Stimulated activated CD4-positive, alpha-beta T cell treated with anti-CD3 and anti-CD28 coated beads, TNF-alpha, amount 100 ng/mL, for 24 hours (primary cell): Measurements from ENCODE around the gene IDH3B.
A peak's percentile ranks its signal among the peaks of the same experiment; 100 is the strongest.

Experiments
- DNase-seq, 3 experiments: peaks; one replicate each; pipeline ENCODE4 v3.0.0-alpha.2; 2020; ENCODE audit warnings: low read depth in 3 of 3

The IDH3B gene

DNA sequence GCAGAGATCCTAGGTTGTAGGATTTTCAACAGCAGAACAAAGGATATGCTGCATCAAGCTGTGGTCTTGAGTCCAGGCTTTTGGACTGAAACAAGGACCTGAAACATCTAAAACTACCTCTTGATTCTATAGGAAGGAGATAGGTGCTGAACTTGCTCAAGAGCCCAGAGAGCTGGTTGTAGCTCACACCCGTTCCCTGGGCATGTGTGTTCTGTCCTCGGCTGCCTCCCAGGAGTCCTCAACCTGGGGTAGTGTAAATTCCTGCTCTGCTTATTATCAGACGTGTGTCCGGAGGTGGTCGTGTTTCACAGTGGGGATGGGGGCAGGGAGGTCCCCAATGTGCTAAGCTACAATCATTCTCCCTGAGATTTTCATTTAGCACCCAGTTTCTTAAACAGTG lies 6.8 kb downstream of the IDH3B start:
- DNase-seq, result no peak

- DNase-seq, result no peak
These were observed 7.4 kb downstream of the IDH3B start for GRCh38 chr20:2656471-2657117.

DNA sequence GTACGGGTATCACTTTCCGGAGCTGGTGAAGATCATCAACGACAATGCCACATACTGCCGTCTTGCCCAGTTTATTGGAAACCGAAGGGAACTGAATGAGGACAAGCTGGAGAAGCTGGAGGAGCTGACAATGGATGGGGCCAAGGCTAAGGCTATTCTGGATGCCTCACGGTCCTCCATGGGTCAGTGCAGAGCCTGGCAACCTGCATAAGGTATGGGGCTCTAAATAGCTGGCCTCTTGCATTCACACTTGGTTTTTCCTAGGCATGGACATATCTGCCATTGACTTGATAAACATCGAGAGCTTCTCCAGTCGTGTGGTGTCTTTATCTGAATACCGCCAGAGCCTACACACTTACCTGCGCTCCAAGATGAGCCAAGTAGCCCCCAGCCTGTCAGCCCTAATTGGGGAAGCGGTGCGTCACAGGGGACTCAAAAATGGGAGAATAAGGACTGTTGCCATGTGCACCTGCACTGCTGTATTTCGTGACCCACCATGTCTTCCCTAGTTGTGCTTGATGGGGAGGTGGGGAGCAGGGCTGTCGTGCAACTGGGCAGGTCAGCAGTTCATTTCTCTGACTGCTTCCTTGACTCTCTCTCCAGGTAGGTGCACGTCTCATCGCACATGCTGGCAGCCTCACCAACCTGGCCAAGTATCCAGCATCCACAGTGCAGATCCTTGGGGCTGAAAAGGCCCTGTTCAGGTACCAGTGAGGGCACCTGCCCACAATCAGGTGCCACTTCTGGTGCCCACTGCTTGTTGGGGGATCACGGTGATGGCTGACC lies 8.5 kb downstream of the IDH3B start:
- no peak for DNase-seq

DNA sequence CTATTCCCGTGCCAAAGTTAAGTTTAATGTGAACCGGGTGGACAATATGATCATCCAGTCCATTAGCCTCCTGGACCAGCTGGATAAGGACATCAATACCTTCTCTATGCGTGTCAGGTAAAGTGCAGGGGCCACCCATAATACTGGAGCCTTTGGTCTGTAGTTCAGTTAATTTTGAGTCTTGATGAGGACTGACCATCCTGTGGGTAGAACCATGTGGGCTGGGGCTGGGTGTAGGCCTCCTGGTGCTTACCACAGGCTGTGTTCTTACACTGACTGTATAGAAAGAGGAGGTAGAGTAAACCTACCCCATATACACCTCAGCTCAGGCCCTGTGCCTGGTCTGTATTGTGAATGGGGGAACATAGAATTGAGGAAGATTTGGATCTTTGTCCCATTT lies 9.2 kb downstream of the IDH3B start:
- no peak for DNase-seq

GRCh38 chr20:2654384-2654822 lies 9.6 kb downstream of the IDH3B start:
- DNase-seq, result no peak

DNA sequence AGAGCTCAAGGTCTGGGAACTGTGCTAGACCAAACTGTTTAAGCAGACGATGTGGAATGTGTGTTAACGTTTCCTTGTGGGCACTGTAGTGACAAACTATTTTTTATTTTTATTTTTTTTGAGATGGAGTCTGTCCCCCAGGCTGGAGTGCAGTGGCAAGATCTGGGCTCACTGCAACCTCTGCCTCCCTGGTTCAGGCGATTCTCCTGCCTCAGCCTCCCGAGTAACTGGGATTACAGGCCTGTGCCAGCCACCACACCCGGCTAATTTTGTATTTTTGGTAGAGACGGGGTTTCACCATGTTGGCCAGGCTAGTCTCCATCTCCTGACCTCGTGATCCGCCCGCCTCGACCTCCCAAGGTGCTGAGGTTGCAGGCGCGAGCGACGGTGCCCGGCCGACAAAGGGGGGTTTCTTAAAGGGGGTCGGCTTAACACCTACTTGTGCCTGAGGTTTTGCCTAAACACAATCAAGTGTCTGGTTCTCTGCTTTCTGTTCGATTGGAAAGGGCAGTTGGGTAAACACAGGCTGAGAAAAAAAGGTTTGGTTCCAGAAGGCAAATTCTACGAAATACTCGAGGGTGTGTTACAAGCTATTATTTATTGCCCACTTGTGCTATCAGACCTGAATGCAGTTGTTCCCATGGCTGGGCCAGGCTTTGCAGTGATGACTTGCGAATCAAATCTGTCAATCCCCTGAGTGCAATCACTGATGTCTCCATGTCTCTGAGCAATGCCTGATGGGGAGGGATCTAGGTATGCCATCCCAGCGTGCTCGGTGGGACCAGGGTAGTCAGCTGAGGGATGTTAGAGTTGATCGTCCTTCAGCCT lies 10.2 kb downstream of the IDH3B start:
- DNase-seq, result no peak

DNA sequence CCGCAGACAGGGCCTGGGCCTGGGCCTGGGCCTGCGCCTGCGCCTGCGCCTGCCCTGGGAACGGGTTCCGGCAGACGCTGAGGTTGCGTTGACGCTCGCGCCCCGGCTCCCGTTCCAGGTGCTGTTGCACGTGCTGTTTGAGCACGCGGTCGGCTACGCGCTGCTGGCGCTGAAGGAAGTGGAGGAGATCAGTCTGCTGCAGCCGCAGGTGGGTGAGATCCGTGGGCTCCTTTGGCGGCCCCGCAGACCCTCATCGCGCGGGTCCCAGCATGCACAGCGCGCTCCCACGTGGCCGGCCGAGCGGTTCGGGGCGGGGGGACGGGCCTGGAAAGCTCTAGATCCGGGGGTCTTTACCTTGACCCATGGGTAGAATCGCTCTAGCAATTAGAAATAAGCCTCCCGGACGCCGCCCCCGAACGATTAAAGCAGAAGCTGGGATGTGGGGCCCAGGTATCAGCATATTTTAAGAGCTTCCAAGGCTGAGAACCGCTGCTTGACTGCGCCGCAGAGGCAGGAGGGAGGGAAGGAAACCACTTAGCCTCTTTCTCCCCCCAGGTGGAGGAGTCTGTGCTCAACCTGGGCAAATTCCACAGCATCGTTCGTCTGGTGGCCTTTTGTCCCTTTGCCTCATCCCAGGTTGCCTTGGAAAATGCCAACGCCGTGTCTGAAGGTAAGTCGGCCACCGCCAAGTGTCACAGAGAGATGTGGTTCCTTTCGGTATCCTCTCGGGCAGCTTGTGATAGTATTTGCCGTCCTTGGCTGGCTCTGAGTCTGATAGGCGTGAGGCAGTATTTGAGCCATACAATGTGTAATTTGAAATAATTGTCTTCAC lies 11.1 kb downstream of the IDH3B start:
- peak in 2 of 3 experiments; percentile 27 to 48 for DNase-seq

DNA sequence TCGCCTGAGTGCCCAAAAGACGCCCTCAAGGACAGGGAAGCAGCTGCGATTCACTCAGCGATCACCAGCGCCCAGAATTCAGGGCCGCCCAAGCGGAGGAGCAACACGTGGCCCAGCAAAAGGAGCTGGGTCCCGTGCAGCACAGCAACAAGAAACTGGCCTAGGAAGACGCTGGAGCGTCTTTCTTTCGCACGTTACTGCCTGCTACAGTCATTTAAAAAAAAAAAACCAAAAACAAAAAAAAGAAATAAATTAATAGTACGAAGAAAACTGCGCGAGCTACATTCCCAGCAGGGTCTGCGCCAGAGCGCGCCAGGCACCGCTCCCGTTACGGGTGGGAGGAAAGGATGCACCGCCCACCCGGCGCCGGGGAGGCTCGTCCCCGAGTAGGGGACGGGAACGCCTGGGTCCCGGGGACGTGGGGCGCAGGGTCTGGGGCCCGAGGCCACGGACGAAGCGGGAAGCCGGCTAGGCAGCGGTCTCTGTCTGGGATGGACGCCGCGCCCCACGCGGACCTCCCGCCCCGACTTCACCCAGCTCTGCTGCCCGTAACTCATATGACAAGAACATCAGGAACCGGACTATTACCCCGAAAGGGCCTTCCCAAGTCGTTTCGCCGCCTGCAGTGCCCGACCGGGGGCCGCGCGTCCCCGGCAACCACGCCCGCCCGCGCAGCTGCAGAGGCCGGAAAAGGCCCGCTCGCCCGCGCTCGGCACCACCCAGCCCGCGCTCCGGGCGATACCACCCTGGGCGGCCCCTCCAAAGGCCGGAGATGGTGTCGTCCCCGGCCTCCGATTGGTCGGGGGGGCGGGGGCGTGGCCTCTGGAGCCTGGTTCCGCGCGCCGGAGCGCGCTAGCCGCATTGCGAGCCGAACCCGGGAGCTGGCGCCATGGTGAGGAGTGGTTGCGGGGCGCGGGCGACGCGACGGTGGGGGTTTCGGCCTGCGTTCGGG lies 12.0 kb downstream of the IDH3B start, which contains the start of gene NOP56:
TSS of gene NOP56 (plus strand) at position 861 of the 952 bp plus-strand sequence. CDS start at position 890, 29 bp downstream.
- DNase-seq, result peak; percentile 87 to 91 (median 91)

DNA sequence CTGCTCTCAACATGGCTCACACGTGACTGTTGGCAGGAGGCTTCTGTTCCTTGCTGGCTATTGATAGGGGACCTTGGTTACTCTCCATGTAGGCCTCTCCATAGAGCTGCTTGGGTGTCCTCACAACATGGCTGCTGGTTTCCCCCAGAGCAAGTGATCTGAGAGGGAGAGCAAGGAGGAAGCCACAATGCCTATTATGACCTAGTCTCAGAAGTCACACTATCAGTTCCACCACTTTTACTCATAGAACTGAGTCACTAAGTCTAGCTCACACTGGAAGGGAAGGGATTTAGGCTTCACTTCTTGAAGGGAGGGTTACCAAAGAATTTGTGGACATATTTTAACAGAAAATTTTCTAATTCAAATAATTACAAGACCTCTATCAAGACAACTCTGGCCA lies 20.3 kb downstream of the IDH3B start:
- no peak for DNase-seq

- DNase-seq, result no peak
These were observed 23.1 kb downstream of the IDH3B start for GRCh38 chr20:2640899-2641298.

DNA sequence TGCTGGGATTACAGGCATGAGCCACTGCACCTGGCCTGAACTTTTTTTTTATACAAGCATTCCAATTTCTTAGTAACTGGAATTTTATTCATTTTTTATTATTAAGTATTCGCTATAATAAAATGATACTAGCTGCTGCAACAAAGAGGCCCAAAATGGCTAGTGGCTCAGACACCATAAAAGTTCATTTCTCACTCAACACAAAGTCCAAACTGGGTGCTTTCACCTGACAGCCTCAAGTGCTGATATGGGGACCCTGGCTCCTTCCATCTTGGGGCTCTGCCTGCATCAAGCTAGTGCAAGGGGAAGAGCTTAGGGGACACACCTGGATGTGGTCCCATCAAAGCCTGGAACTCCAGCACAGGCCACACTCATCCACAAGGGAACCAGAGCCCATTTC lies 23.8 kb downstream of the IDH3B start:
- DNase-seq, result no peak

DNA sequence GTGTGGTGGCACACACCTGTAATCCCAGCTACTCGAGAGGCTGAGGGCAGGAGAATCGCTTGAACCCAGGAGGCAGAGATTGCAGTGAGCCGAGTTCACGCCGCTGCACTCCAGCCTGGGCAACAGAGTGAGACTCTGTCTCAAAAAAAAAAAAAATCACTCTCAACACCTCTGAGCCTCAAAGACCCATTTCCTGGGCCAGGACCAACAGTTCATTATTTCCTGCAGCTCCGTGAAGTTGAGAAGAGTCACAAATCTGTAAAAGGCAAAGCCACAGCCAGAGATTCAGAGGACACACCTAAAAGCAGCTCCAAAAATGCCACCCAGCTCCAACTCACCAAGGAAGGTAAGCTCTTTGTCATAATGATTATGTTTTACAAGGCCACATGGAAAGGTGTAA lies 26.8 kb downstream of the IDH3B start:
- no peak for DNase-seq

DNA sequence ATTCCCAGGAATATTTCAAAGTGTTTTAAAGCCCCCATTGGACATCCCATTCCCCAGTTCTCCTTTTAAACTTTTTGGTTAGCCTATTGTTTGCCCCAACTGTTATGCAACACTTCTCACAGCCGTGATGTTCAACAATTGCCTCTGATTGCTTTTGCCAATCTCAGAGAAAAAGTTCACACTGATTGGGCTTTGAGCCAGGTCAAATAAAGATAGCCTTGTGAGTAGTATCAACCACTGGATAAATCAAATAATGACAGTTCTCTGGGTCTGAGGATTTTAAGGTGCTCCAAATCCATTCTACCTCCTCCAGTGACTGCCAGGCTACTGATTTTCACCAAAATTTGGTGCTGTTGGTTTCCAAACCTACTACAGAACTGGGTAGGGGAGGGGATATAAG lies 30.6 kb downstream of the IDH3B start:
- no peak for DNase-seq

DNA sequence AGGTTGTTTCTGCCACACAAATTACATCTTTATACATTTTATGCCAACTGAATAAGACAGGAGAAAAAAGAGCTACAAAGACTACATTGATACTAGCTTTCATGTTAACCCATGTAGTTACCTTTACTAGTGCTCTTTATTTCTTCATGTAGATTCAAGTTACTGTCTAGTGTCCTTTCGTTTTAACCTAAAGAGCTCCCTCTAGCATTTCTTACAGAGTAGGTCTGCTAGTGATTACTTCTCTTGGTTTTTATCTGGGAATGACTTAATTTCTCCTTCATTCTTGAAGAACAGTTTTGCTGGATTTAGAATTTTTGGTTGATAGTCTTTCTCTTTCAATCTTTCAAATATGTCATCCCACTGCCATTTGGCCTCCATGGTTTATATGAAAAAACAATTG lies 32.8 kb downstream of the IDH3B start:
- no peak for DNase-seq

- DNase-seq, result no peak
These were observed 37.0 kb downstream of the IDH3B start for GRCh38 chr20:2626853-2627541.

DNA sequence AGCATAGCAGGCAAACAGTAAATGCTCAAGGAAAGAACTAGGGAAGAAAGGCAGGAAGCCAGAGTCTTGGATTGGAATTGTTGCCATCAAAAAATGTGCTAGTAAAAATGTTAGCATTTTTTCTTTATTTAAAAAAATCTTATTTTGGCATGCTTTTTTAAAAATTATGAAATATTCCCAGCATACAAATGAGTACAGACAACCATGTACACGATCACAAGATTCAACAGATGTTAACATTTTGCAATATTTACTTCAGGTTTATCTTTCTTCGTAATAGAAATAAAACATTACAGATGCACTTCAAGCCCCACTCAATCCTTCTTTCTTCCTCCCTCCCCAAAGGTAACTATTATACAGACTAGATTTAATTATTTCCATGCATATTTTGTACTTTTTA lies 39.0 kb downstream of the IDH3B start:
- no peak for DNase-seq

GRCh38 chr20:2624190-2624589 lies 39.8 kb downstream of the IDH3B start:
- no peak for DNase-seq

DNA sequence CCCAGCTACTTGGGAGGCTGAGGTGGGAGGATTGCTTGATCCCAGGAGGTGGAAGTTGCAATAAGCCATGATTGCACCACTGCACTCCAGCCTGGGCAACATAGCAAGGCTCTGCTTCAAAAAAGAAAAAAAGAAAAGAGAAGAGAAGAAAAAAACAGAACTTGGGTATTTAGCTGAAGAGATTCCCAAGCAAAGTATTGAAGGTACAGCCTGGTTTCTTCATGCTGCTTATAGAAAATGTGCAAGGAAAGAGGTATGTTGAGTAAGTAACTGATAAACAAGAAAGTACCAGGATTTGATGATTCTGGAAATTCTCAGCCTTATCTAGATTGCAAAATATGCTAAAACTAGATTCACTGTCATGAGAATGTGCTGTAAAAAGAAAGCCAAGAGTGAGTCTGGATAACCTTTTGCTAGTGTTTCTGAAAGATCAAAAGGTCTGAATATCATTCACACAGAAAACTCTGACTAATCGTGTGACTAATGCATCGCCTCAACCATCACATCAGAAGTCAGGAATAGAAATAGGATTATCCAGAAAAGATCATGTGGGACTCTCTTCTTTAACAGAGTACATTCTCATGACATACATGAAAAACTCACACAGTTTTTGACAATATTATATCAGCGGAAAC lies 43.9 kb downstream of the IDH3B start:
- no peak for DNase-seq

DNA sequence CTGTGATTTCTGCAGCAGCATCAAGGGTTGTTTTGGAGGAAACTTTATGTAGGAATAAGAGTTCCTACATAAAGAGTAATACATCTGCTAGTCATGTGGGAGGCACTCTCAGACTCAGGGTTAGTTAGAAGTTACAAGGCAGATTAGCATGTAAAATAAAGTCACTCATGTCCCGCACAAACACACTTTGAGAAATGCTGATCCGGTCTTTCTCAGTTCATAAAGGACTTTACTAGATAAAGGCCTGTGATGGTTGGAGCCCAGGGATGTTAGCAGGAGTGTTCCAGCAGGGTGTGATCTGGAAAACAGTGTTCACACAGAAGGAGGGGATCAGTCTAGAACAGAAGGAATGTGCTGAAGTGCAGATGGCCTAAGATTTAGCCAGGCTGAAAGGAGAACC lies 44.7 kb downstream of the IDH3B start:
- DNase-seq, result no peak
